A549 (cell line): ENCODE results near the gene MAFF.

ENCODE experiments used
- BHLHE40 ChIP-seq: IDR thresholded peaks from 2 replicates; pipeline ENCODE4 v1.6.1; 2012; ENCODE audit warnings: low read depth, low read length, inconsistent platforms
- CBX8 ChIP-seq: fragments of 200-600 bp; sonication (generic); IDR thresholded peaks from 2 replicates; pipeline ENCODE4 v1.6.1; 2016
- CEBPB ChIP-seq, 2 experiments: fragments of >200 bp in 1 of 2; sonication (Bioruptor Twin) in 1 of 2; formaldehyde crosslinking in 1 of 2; IDR thresholded peaks; 2 replicates each; pipeline ENCODE4 v1.6.1; 2012 to 2016
- CHD4 ChIP-seq: fragments of 200-600 bp; sonication (generic); IDR thresholded peaks from 2 replicates; pipeline ENCODE4 v1.6.1; 2016; ENCODE audit warnings: antibody characterized with exemption, mild to moderate bottlenecking, borderline replicate concordance
- EHF ChIP-seq: fragments of 250-450 bp; sonication (Bioruptor Pico); IDR thresholded peaks from 2 replicates; pipeline ENCODE4 v1.5.0; 2020; ENCODE audit warnings: mild to moderate bottlenecking
- EP300 ChIP-seq, 2 experiments: fragments of >200 bp; sonication (Bioruptor Twin); formaldehyde crosslinking; IDR thresholded peaks; 2 replicates in 1 of 2; 3 replicates in 1 of 2; pipeline ENCODE4 v1.6.1; 2016 to 2017
- HOXB13 ChIP-seq: fragments of 250-450 bp; sonication (Bioruptor Pico); IDR thresholded peaks from 2 replicates; pipeline ENCODE4 v1.5.0; 2020; ENCODE audit warnings: low read depth, mild to moderate bottlenecking, moderate library complexity
- NFE2L2 ChIP-seq: fragments of 150-350 bp; conservative IDR thresholded peaks from 2 replicates; pipeline ENCODE4 v1.6.1; 2014; ENCODE audit warnings: low read length
- POLR2A ChIP-seq: IDR thresholded peaks from 2 replicates; pipeline ENCODE4 v1.6.1; 2012; ENCODE audit warnings: mild to moderate bottlenecking, low read length
- TF ChIP-seq, protein P1 (sequence below): fragments of >200 bp; sonication (Bioruptor Twin); formaldehyde crosslinking; IDR thresholded peaks from 3 replicates; pipeline ENCODE4 v1.5.1; 2016
- TF ChIP-seq, protein P2 (sequence below): fragments of >200 bp; sonication (Bioruptor Twin); formaldehyde crosslinking; IDR thresholded peaks from 3 replicates; pipeline ENCODE4 v1.6.1; 2016
- TF ChIP-seq, protein P3 (sequence below): fragments of 450-650 bp; IDR thresholded peaks from 2 replicates; pipeline ENCODE4 v1.6.1; 2014; ENCODE audit warnings: antibody characterized with exemption

DNA sequence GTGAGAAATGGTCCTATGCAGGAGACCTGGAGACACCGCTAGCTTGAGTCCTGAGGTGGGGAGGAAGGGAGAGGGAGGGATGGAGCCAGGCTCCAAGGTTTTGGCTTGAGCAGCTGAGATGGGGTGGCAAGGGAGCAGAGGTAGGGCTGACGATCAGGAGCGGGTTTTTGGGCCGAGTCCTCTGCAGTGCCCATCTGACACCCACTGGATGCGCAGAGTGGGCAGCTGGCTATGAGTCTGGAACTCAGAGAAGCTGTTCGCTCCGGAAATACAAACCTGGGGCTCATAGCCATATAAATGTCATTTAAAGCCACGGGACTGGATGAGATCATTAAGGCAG, 453 bp upstream of the MAFF start:
- TF ChIP-seq EHF (CRISPR knock-in tag) (no peak), EP300 (IDR thresholded peaks at IDR 0.05) (no peak), NFE2L2 (no peak), BHLHE40 (no peak), POLR2A (no peak), CHD4 (no peak), HOXB13 (no peak), CBX8 (no peak), CEBPB (IDR thresholded peaks at IDR 0.05) (no peak)
- TF ChIP-seq, protein P1, sequence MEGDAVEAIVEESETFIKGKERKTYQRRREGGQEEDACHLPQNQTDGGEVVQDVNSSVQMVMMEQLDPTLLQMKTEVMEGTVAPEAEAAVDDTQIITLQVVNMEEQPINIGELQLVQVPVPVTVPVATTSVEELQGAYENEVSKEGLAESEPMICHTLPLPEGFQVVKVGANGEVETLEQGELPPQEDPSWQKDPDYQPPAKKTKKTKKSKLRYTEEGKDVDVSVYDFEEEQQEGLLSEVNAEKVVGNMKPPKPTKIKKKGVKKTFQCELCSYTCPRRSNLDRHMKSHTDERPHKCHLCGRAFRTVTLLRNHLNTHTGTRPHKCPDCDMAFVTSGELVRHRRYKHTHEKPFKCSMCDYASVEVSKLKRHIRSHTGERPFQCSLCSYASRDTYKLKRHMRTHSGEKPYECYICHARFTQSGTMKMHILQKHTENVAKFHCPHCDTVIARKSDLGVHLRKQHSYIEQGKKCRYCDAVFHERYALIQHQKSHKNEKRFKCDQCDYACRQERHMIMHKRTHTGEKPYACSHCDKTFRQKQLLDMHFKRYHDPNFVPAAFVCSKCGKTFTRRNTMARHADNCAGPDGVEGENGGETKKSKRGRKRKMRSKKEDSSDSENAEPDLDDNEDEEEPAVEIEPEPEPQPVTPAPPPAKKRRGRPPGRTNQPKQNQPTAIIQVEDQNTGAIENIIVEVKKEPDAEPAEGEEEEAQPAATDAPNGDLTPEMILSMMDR, result no peak
- TF ChIP-seq, protein P2, sequence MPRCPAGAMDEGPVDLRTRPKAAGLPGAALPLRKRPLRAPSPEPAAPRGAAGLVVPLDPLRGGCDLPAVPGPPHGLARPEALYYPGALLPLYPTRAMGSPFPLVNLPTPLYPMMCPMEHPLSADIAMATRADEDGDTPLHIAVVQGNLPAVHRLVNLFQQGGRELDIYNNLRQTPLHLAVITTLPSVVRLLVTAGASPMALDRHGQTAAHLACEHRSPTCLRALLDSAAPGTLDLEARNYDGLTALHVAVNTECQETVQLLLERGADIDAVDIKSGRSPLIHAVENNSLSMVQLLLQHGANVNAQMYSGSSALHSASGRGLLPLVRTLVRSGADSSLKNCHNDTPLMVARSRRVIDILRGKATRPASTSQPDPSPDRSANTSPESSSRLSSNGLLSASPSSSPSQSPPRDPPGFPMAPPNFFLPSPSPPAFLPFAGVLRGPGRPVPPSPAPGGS, result no peak
- TF ChIP-seq, protein P3, sequence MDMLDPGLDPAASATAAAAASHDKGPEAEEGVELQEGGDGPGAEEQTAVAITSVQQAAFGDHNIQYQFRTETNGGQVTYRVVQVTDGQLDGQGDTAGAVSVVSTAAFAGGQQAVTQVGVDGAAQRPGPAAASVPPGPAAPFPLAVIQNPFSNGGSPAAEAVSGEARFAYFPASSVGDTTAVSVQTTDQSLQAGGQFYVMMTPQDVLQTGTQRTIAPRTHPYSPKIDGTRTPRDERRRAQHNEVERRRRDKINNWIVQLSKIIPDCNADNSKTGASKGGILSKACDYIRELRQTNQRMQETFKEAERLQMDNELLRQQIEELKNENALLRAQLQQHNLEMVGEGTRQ, result no peak
